C4-2B (cell line): ENCODE results near the gene KIAA2012.

Experiments used
- ZFX ChIP-seq: fragments of 450-650 bp; IDR thresholded peaks from 2 replicates; pipeline ENCODE4 v1.6.1; 2017
- TF ChIP-seq, protein P1 (sequence below): fragments of 450-650 bp; conservative IDR thresholded peaks from 2 replicates; pipeline ENCODE4 v1.5.1; 2017; ENCODE audit warnings: mild to moderate bottlenecking

DNA sequence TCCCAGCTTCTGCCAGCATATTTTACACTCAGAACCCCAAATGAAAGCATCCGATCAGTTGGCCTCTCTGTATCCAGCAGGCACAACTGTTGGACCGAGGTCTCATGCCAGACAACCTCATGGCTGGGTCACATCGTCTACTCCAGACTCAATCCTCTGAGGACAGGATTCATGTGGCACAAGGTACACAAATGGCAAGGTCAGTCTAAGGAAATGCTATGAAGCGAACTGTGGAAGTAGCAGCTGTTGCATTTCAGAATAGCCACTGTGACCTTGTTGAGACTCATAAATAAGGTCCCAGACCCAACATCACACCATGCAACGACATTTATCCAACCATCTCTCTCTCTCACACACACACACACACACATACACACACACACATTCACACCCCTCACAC is 46.5 kb upstream of the KIAA2012 start:
- TF ChIP-seq, protein P1, sequence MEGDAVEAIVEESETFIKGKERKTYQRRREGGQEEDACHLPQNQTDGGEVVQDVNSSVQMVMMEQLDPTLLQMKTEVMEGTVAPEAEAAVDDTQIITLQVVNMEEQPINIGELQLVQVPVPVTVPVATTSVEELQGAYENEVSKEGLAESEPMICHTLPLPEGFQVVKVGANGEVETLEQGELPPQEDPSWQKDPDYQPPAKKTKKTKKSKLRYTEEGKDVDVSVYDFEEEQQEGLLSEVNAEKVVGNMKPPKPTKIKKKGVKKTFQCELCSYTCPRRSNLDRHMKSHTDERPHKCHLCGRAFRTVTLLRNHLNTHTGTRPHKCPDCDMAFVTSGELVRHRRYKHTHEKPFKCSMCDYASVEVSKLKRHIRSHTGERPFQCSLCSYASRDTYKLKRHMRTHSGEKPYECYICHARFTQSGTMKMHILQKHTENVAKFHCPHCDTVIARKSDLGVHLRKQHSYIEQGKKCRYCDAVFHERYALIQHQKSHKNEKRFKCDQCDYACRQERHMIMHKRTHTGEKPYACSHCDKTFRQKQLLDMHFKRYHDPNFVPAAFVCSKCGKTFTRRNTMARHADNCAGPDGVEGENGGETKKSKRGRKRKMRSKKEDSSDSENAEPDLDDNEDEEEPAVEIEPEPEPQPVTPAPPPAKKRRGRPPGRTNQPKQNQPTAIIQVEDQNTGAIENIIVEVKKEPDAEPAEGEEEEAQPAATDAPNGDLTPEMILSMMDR = no peak
- no peak for TF ChIP-seq ZFX
